ENCODE measurements around the gene ADAT2. TPM values are rescaled to one million over a fixed set of nuclear protein-coding genes. Genes with fewer than 3 reads are reported as not detected.

The ADAT2 gene
- total and polyA plus RNA-seq, 2 of the 8 experiments (the other 6 are each of a cell fraction or from before 2014, with no cell fraction given) = 4.3 to 11.8 TPM

GRCh38 chr6:143457563-143458359 lies 7.3 kb upstream of the ADAT2 start (continued):
- TF ChIP-seq CHD7 (IDR thresholded peaks at IDR 0.05; ENCODE audit: insufficient replicate concordance, low read length) (no peak), SP1 (IDR thresholded peaks at IDR 0.05; ENCODE audit: low read depth, low read length) (no peak), MAFK (IDR thresholded peaks at IDR 0.05; ENCODE audit: low read depth, low read length) (no peak), POU5F1 (IDR thresholded peaks at IDR 0.05; ENCODE audit: low read depth, low read length) (no peak), SAP30 (IDR thresholded peaks at IDR 0.05; ENCODE audit: insufficient read depth, insufficient replicate concordance, low read length) (no peak), BRCA1 (IDR thresholded peaks at IDR 0.05; ENCODE audit: low read depth, low read length) (no peak), ZNF274 (IDR thresholded peaks at IDR 0.05; ENCODE audit: borderline replicate concordance, extremely low read depth, low read length) (no peak), NANOG (IDR thresholded peaks at IDR 0.05; ENCODE audit: insufficient read depth, low read depth, low read length, poor library complexity, severe bottlenecking) (no peak), BCL11A (IDR thresholded peaks at IDR 0.05; ENCODE audit: low read depth in 2 of 2, low read length in 2 of 2) (no peak)
